GM19324 (cell line): ENCODE measurements around the gene AHSA1.

Experiments
- ATAC-seq: cut with Tn5 transposase; IDR thresholded peaks from one replicate; pipeline ENCODE4 v1.9.1; 2021; ENCODE audit warnings: mild to moderate bottlenecking, moderate library complexity; ENCODE audit not compliant: unreplicated experiment, low FRiP score

AHSA1 gene

GRCh38 chr14:77507762-77508161, 49.9 kb downstream of the AHSA1 start:
- no peak for ATAC-seq

DNA sequence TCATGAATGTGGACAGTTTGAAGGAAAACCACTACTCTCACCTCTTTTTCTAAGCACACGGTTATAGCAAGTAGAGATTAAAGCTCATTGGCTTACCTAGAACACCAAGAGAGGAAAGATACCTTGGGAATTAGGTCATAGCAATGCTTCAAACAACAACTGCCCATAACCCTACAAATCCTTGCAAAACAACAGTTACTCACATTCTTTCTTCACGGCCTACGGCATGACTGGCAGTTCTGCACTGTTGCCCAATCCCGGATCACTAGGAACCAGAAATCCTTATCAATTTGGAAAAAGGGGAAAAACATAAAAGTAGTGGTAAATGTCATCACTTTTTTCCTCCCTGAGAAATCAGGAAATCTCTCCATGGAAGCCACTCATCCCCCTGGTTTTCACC, 50.4 kb downstream of the AHSA1 start:
- no peak for ATAC-seq

DNA sequence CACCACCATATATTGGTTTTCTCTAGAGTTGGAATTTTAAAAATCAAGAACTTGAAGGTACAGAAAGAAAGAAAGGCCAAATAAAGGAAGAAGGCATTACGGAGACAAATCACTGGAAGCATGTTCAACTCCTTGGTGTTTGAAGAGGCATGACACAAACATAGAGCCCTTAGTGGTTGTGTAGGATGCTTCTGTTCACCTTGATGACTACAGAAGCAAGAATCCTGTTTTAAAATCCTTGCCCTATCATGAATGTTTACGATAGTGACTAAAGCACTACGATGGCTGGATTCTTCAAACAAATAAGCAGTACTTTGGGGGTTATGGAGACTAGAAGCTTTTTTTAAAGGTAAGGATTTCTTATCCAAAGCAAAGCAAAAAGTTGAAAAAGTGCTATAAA, 51.0 kb downstream of the AHSA1 start:
- ATAC-seq: no peak

DNA sequence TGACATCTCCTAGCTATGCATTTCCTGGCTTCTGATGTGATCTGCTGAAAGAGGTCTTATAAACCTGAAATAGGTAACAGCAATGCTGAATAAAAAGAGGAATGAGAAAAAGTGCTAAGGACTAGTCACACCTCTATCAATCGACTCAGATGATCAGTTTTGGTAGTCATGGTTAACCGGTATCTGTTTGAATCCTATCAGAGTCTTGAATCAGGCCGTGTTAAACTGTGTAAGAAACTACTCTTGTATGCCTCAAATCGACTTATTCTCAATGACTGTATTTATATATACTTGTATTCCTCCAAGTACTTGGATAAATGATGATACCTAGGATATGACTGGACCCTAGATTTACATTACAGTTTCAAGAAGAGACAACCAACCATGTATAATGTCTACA, 51.5 kb downstream of the AHSA1 start:
- no peak for ATAC-seq

DNA sequence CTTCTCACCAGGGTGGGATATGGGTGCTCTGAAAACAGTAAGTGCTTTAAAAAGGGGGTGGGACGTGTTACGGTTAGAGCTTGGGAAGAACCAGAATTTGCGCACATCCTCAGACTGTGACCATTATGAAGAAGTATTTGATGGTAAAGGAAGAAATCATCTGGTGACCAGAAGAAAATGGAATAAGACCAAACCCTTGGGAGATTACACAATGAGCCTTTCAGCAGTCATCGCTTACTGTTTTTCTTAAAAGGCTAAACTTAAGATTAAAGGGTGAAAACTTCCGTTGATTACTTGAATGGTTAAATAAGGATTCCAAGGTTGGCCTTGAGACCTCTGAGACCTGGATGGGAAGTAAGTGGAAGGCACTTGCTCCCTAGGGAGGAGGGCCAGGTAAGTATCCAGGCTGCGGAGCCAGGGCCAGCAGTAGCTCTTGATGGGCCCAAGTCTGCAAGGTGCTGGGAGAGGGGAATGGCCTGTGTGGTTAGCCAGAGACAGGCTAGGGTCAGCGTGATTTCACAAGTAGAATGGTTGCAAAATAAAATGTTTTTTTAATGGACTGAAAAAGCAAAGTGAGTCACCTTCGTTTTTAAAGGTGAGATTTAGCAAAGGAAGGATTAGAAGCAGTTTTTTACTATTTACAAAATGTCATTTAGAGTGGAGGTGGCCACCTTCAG, 53.7 kb downstream of the AHSA1 start:
- ATAC-seq: no peak

DNA sequence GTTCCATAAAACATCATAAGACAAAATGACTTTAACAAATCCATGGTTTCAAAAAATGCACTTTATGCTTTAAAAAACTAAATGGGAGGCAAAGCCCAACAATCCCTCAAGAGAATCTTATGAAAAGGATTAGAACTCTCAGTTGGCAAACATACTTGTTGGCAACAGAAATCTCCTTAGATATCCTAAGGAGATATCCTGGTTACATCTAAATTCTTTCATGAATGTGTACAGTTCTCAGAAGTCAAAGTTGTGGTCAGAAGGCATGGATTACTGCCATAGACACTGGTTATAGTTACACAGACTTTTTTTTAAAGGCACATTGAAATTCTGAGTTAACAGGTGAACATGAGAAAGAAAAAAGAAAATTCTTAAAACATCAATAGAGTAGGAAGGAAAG, 58.2 kb downstream of the AHSA1 start:
- no peak for ATAC-seq
